H1 (cell line): ENCODE measurements around the gene GABRG3. TPM values are rescaled to one million over a fixed set of nuclear protein-coding genes. Genes with fewer than 3 reads are reported as not detected.

Experiments
- BRCA1 ChIP-seq: IDR thresholded peaks from 2 replicates; pipeline ENCODE4 v1.6.1; 2012; ENCODE audit warnings: low read depth, low read length, improper control_type of control experiment
- CHD7 ChIP-seq: fragments of 300-600 bp; sonication (generic); IDR thresholded peaks from 2 replicates; pipeline ENCODE4 v1.7.1; 2012; ENCODE audit warnings: low read length, moderate library complexity, mild to moderate bottlenecking, inconsistent platforms; ENCODE audit not compliant: insufficient replicate concordance
- CREB1 ChIP-seq: IDR thresholded peaks from 2 replicates; pipeline ENCODE4 v1.6.1; 2012; ENCODE audit warnings: inconsistent platforms
- EP300 ChIP-seq, 2 experiments: IDR thresholded peaks; 1 replicate in 1 of 2; 2 replicates in 1 of 2; pipeline ENCODE4 v1.6.1; 2011 to 2012; ENCODE audit warnings: low read depth in 2 of 2, low read length in 2 of 2, mild to moderate bottlenecking in 2 of 2, borderline replicate concordance in 1 of 2, inconsistent platforms in 1 of 2, moderate library complexity in 1 of 2
- JUN ChIP-seq: IDR thresholded peaks from 2 replicates; pipeline ENCODE4 v1.6.1; 2011; ENCODE audit warnings: low read depth, mild to moderate bottlenecking, improper control_type of control experiment, low read length
- KDM1A ChIP-seq: fragments of 200-600, 300-600 bp; sonication (generic); IDR thresholded peaks from 2 replicates; pipeline ENCODE4 v1.7.1; 2016; ENCODE audit warnings: mild to moderate bottlenecking, low read length, borderline replicate concordance
- POLR2AphosphoS5 ChIP-seq: IDR thresholded peaks from 2 replicates; pipeline ENCODE4 v1.6.1; 2011; ENCODE audit warnings: low read depth, low read length
- RBBP5 ChIP-seq: IDR thresholded peaks from 2 replicates; pipeline ENCODE4 v1.7.1; 2012; ENCODE audit warnings: low read depth, mild to moderate bottlenecking, inconsistent platforms, low read length, moderate library complexity, borderline replicate concordance
- SRF ChIP-seq: IDR thresholded peaks from 2 replicates; pipeline ENCODE4 v1.6.1; 2011; ENCODE audit warnings: mild to moderate bottlenecking, low read depth, low read length, moderate library complexity
- TAF1 ChIP-seq: IDR thresholded peaks from 2 replicates; pipeline ENCODE4 v1.6.1; 2011; ENCODE audit warnings: mild to moderate bottlenecking, low read depth, low read length
- TCF12 ChIP-seq: IDR thresholded peaks from 2 replicates; pipeline ENCODE4 v1.6.1; 2011; ENCODE audit warnings: low read depth, mild to moderate bottlenecking, low read length
- polyA plus RNA-seq, 7 experiments: library from polyadenylated mRNA; depleted of rRNA in 3 of 7; stranded (reverse) in 5 of 7; unstranded in 2 of 7; fragments of >200 nt in 5 of 7; fragments of 200-250 nt in 2 of 7; gene quantifications; 1 replicate in 5 of 7; 2 replicates in 1 of 7; 4 replicates in 1 of 7; pipeline versions ENCODE4 v1.2.1 to v1.2.3, GENCODE V29; 2011 to 2013; ENCODE audit warnings: missing spikeins in 2 of 7, mixed read lengths in 2 of 7
- total RNA-seq: library from RNA; stranded (reverse); fragmentation: NEBNext Ultra II Directional; extraction: Animal tissue kit (Norgen Biotek cat#: 25700); gene quantifications from 2 replicates; pipeline ENCODE4 v1.2.1, GENCODE V29; 2021
- TF ChIP-seq, protein P1 (sequence below): IDR thresholded peaks from 2 replicates; pipeline ENCODE4 v1.6.1; 2012; ENCODE audit warnings: inconsistent platforms

GABRG3 gene
- total and polyA plus RNA-seq, 2 of the 8 experiments (the other 6 are each of a cell fraction or from before 2014, with no cell fraction given), result 0.17 to 0.80 TPM

DNA sequence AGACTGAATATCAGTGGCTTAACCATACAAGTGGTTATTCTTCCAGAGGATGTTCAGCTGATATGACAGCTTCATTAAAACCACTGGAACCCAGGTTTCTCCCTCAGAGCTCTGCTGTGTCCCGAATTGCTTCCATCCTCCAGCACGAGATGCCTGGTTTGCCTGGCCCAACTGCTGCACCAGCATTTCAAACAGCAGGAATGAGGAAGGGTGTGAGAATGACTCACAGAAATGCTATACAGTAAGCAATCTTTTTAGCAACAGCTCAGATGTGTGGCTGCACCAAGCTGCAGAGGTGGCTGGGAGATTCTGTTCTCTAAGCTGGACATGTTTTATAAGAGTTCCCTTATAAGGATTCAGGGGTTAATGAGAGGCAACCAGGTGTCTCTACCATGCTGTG is 271.0 kb downstream of the GABRG3 start (continued):
- TF ChIP-seq CHD7, result no peak
- no peak for TF ChIP-seq CREB1
- no peak for TF ChIP-seq JUN
- TF ChIP-seq POLR2AphosphoS5, result no peak
- TF ChIP-seq, protein P1, sequence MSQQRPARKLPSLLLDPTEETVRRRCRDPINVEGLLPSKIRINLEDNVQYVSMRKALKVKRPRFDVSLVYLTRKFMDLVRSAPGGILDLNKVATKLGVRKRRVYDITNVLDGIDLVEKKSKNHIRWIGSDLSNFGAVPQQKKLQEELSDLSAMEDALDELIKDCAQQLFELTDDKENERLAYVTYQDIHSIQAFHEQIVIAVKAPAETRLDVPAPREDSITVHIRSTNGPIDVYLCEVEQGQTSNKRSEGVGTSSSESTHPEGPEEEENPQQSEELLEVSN, result no peak
- TF ChIP-seq RBBP5, result no peak
- TF ChIP-seq TAF1, result no peak
- TF ChIP-seq EP300 (IDR thresholded peaks at IDR 0.05; ENCODE audit: borderline replicate concordance in 1 of 2, low read depth in 2 of 2, low read length in 2 of 2), result no peak
- TF ChIP-seq TCF12, result no peak
- no peak for TF ChIP-seq KDM1A
- no peak for TF ChIP-seq SRF
- no peak for TF ChIP-seq BRCA1
